HG03378 (cell line): ENCODE measurements around the gene CYTH2.
"Not testable (repeated sequence)": the region's sequence is repeated elsewhere in the genome, so short reads cannot be mapped to it uniquely, and the experiment has no call there.

Source experiments
- ATAC-seq: cut with Tn5 transposase; IDR thresholded peaks from one replicate; pipeline ENCODE4 v1.9.1; 2021; ENCODE audit warnings: mild to moderate bottlenecking, moderate library complexity; ENCODE audit not compliant: unreplicated experiment

CYTH2 gene

DNA sequence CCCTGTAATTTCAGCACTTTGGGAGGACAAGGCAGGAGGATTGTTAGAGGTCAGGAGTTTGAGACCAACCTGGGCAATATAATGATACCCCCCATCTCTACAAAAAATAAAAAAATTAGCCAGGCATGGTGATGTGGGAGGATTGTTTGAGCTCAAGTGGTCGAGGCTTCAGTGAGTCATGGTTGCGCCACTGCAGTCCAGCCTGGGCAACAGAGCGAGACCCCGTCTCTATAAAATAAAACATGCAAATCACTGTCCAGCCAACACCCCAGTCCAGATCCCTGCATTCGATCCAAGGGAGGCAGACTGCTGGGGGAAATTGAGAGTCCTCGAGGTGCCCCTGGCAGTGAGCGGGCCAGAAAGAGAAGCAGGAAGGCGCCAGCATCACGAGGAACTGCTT is 7.0 kb downstream of the CYTH2 start:
- no peak for ATAC-seq

DNA sequence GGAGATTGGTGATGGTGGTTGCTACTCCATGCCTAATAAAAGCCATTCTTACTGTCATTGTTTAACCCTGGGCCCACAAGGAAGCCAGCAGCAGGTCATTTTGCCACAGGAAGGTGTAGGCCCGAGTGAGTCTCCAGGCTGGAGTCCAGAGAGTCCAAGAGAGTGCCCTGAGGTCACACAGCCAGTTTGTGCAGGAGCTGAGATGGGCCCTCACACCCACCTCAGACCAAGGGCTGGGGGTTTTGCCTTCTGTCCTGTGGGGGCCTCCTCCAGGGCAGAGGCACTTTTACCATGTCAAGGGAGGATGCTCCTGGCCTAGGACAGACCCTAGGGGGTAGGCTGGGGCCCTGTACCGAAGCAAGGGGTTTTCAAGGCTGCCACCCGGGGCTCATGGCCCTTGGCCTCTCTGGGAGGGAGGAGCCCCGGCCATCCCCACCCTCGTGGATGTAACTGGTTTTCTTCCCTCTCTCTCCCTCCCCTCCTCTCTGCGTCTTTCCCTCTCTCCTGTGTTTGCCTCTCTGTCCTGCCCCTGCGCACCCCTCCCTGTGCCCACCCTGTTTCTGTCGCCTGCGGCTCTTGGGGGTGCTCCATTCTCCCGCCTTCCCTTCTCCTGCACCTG is 8.0 kb downstream of the CYTH2 start:
- ATAC-seq: no peak

DNA sequence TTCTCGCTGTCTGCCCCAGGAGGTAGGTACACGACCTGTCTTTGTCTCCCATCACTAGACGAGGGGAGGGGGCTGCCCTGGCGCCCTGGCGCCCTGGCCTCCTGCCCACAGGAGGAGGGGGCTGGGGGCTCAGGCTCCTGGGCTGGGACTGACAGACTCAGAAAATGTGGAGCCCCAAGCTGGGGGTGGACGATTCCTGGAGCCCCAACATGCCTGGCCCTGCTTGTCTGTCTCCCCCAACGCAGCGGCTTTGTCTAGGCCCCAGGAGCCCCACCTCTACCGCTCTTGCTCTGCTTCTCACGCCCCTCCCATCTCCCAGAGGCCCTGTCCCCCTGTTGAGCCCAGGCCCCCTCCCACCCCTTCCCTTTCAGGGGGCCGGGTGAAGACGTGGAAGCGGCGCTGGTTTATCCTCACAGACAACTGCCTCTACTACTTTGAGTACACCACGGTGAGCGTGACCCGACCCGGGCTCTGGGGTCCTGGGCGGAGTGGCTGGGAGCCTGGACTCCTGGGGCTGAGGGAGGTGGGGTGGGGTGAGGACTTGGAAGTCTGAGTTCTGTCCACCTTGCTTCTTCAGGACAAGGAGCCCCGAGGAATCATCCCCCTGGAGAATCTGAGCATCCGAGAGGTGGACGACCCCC is 8.6 kb downstream of the CYTH2 start:
- ATAC-seq: no peak

DNA sequence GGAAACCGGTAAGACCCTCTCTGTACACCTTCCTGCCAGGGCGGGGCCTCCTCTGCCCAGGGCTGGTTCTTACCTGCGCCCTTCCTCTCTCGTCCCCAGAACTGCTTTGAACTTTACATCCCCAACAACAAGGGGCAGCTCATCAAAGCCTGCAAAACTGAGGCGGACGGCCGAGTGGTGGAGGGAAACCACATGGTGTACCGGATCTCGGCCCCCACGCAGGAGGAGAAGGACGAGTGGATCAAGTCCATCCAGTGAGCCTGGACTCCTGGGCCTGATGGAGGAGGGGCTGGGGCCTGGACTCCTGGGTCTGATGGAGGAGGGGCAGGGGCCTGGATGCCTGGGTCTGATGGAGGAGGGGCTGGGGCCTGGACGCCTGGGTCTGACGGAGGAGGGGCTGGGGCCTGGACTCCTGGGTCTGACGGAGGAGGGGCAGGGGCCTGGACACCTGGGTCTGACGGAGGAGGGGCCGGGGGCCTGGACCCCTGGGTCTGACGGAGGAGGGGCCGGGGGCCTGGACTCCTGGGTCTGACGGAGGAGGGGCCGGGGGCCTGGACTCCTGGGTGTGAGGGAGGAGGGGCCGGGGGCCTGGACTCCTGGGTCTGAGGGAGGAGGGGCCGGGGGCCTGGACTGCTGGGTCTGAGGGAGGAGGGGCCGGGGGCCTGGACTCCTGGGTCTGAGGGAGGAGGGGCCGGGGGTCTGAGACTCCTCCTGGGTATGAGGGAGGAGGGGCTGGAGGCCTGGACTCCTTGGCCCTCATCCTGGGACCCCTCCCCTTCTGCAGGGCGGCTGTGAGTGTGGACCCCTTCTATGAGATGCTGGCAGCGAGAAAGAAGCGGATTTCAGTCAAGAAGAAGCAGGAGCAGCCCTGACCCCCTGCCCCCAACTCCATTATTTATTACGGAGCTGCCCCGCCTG is 9.4 kb downstream of the CYTH2 start:
- no peak for ATAC-seq

DNA sequence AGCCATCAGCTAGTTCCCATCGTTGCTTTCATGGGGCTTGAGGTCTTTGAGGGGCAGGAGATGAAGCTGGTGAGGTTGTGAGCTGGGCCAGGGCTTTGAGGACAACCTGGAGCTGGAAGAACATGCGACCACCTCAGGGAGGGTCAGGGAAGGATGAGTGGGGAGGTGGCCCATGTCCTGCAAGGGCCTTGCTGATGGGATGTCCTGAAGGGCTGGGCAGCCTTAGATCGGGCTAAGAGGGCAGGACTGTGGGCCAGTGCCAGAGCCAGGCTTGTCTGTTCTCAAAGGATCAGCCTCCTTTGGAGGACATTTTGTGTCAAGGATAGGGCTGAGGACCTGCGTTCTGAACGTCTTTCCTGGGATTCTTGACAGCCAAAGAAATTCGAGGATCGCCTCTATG is 10.5 kb downstream of the CYTH2 start:
- no peak for ATAC-seq

DNA sequence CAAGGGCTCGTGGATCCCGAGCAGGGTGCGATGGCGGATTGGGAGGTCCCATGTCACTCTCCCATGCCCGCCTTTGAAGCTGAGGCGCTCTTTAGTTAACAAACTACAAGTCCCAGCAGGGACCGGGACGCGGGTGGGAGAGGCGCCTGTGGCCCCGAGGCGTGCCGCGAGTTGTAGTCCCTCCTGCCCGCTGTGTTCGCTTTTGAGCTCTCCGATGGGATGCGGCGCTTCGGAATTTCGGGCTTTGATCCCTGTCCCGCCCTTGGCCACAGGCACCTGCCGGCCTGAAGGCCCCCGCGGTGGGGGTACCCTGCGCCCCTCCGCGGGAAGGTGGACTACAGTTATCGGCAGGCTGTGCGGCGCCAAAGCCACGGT is 11.0 kb downstream of the CYTH2 start:
- ATAC-seq: no peak

DNA sequence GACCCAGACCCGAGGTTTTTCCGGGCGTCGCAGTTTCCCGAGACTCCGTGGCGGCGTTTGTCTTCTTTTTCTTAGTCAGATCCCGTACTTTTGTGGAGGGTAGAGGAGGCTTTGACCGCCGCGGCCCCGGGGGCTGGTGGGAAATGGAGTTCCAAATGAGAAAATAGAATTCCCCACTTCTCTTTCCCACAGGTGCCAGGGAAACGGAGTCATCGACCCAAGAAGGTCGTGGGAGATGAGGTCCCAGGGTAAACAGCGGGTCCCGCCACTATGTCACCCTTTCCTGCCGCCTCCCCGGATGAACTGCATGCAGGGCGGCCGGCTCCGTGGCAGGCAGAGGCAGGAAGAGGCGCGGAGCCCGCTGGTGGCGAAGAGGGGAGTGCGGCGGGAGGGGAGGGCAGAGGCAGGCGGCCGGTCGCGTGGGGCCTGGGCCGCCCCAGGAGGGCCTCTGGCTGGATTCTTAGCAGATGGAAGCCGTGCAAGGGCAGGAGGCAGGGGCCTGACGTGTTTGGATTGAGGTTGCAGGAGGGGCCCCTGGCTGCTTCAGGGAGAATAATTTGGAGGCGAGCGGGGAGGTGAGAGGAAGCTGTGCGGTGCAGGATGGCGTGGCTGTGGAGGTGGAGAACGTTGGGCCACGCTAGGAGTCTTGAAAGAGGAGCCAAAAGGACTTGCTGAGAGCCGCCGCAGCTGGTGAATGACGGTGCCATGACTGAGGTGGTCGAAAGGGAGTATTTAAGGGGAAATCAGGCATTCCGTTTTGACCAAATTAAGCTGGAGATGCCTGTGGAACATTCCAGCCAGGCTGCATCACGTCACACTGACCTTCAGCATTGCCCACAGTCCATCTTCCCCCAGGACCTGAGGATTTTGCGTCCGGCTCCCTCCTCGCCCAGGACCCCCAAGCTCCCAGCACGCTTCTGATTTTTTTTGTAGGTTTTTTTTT is 11.7 kb downstream of the CYTH2 start:
- ATAC-seq: no peak

DNA sequence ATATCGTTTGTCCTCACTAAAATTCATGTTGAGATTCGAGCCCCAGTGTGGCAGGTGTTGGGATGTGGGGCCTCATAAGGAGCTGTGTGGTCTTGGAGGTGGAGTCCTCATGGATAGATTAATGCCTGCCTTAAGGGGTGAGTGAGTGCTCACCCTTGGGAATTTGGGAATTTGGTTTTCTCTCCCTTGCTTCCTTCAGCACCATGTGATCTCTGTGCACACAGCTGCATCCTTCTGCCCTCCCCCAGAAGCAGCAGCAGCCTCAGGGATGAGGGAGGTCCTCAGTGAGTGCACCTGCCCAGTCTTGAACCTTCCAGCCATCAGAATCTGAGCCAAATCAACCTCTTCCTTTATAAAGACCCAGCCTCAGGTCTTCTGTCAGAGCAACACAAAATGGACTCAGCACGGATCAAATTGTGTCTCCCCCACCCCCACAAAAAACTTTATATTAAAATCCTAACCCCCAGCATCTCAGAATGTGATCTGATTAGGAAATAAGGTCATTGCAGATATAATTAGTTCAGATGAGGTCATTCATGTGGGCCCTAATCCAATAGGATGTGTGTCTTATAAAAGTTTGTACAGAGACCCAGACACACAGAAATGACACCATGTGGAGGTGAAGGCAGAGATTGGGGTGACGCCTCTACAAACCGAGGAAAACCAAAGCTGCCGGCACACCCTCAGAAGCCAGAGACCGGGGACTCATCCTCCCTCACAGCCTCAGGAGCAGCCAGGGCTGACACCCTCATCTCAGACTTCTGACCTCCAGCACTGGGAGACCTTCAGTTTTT is 12.9 kb downstream of the CYTH2 start:
- no peak for ATAC-seq

DNA sequence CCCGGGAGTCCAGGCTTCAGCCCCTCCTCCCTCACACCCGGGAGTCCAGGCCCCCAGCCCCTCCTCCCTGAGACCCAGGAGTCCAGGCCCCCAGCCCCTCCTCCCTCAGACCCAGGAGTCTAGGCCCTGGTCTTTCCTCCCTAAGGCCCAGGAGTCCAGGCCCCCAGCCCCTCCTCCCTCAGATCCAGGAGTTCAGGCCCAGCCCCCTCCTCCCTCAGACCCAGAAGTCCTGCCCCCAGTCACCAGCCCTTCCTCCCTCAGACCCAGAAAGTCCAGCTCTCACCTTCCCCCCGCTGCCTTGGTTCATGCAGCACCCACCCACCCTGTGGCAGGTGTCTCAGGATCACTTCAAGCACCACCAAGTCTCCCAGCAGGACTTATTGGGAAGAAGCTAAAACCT is 14.1 kb downstream of the CYTH2 start:
- ATAC-seq: no peak

DNA sequence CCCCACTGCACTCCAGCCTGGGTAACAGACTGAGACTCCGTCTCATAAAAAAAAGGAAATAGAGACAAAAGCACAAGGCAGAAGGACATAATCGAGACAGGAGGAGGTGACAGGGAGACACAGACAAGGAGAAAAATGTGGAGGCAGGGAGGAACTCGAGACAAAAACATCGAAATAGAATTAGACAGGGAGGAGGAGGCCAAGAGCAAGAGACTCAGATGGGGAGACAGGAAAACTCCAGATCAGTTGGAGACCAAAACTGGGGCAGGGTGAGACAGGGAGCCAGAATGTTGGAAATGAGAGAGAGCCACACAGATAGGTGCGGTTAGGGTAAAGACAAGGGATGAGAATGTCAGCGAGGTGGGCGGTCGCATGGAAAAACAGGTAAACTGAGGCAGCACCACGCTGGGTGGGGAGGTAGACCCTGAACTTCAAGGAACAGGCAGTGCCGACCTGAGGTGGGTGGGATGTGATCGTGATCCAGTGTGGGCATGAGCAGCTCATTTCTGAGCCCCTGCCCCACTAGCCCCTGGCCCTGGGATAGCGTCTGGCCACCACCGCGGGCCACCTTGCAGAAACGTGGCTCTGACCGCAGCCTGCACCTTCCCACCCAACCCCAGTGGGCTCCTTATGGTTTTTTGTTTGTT is 15.2 kb downstream of the CYTH2 start:
- ATAC-seq: no peak

DNA sequence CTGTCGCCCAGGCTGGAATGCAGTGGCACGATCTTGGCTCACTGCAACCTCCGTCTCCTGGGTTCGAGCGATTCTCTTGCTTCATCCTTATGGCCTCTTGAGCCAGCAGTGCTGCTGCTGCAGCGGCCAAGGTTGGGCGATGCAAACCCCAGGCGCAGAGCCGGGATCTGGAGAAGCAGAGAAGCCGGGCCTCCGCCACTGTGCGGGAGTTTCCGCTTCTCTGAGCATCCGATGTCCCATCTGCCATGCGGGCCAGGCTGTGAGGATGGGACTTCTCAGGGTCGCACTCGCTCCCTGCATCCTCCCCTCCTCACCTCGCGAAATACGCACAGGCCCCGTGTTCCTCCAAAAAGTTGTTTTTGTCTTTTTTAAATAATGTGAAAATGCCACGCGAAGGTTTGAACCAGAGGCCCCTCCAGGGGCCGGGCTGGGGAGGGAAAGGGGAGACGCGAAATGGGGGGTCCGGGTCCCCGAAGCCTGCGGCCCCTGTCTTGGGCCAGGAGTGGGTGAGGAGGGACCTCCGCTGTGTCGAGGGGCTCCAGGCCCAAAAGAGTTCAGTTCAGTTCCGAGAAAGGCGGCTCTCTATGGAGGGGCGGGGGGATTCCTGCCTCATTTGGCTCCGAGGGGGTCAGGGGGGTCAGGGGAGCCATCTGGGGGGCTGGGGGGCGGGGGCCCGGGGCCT is 15.9 kb downstream of the CYTH2 start:
- no peak for ATAC-seq

DNA sequence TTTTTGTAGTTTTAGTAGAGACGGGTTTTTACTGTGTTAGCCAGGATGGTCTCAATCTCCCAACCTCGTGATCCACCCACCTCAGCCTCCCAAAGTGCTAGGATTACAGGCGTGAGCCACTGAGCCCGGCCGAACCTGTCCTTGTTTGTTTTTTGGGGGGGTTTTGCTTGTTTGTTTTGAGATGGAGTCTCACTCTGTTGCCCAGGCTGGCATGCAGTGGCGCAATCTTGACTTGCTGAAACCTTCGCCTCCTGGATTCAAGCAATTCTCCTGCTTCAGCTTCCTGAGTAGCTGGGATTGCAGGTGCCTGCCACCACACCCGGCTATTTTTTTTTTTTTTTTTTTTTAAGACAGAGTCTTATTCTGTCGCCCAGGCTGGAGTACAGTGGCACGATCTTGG is 17.5 kb downstream of the CYTH2 start:
- ATAC-seq: not testable (repeated sequence)

DNA sequence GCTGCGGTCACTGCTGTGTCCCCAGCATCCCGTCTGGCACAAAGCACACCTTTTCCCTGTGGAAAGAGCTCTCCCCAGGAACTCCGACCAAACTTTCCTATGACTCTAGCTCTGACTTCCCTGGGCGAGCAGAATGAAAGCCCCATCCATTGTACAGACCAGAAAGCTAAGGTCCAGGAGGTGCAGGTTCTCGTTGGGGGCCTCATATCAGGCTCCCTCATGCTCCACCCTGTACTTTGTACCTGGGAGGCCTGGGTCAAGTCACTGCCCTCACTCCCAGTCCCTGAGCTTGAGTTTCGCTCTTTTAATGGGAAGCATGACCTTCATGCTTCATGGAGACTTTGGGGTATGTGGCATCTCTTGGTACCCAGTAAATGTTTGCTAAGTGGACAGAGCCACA is 18.4 kb downstream of the CYTH2 start:
- ATAC-seq: no peak

DNA sequence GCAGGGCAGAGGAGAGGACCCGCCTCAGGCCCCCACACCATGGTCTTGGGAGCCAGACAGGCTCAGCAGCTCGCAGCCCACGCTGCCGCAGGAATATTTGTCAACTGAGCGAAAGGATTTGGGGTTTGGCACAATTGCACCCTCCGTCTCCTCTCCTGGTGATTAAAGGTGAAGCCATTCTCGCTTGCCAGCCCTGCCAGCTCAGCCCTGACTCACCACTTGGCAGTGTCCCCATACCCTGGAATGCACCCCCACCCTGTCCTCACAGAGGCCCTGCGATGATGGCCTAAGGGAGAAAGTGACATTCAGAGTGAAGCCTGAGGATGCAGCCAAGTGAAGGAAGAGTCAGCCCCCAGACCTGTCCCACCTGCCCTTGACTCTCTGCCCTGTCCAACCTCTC is 18.8 kb downstream of the CYTH2 start:
- ATAC-seq: no peak

DNA sequence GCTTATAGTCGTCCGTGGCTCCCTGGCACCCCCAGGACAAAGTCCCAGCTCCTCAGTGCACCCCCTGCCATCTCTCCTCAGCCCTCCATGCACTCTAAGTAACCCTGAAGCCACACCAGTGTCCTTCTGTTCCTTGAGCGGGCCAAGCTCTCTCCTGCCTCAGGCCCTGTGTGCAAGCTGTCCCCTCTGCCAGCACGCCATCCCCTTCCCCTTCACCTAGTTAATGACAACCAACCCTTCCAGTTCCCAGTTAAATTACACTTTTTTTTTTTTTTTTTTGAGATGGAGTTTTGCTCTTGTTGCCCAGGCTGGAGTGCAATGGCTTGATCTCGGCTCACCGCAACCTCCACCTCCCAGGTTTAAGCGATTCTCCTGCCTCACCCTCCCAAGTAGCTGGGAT is 19.3 kb downstream of the CYTH2 start:
- ATAC-seq: not testable (repeated sequence)

DNA sequence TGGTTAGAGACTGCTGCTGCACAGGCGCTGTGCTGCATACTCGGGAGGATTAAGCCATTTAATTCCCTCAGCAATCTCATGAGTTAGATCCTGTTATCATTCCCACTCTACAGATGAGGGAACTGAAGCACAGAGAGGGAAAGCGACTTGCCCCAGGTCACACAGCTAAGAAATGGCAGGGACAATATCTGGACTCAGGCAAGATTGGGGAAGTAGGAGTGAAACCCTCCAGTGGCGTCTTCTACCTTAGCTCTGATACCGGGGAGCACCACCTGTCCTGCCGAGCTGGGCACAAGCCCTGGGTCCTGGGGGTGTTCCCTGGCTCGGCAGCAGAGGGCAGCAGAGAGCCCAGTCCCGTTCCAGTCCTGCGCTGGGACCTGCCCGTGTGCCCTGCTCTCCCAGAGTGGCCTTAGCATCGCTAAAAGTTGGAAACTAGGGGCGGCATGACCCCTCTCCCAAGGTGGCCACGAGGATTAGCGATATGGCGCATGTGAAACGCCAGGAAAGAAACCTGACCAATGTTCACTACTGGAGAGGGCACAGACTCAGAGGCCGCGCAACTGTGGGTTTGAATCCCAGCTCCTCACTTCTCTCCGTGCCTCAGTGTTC is 20.5 kb downstream of the CYTH2 start:
- ATAC-seq: no peak

DNA sequence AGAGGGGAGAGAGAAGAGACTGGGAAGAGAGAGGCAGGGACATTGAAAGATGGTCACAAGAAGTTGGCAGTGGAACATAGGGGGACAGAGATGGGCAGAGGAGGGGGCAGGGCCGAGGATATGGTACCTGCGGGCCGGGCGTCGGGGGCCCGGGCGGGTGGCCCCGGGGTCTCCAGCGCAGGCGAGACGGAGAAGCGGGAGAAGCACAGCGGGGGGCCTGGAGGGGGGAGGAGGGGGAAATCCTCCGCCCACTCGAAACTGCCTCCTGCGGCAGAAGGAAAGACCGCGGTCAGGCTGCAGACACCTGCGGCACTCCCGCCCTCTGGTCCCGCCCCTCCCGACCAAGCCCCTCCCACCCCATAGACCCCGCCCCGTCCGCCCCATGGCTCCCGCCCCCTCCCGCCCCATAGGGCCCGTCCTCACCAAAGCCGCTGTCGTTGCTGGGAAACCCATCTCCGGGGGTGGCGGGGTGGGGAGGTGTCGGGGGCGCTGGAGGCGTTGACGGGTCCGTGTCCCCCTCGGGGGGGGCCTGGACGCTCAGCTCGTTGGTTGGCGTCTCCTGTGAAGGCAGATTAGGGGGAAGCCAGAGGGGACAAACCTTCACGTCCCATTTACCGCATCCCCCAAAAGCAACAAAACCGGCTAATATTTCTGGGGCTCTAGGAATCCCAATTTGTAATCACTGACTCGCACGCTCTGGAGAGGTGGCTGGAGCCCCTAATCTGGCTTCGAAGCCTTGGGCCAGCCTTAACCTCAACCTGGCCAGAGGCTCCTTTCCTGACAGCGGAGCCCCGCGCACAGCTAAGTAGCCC is 22.0 kb downstream of the CYTH2 start:
- no peak for ATAC-seq

DNA sequence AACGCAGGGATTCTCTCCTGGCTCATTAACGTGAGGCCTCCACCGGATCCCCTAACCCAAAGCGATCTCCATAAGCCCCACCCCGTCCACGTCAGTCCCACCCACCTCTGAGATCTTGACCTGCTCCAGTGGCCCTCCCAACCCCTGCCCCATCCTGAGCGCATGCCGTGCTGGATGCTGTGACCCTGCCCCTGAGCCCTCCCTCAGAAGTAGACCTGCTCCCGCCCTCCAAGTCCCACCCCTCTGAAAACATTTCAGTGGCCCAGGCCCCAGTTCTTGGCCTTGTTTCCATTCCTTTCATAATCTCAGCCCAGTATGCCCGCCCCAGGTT is 22.6 kb downstream of the CYTH2 start:
- no peak for ATAC-seq
